ENCODE data around the gene MIXL1.
"Not testable (repeated sequence)": the region's sequence is repeated elsewhere in the genome, so short reads cannot be mapped to it uniquely, and the experiment has no call there.

The MIXL1 gene

GRCh38 chr1:226223157-226223785 is at the start of gene MIXL1:
Gene MIXL1 (plus strand): TSS chr1:226223664. CDS start chr1:226223682, 18 bp downstream.
- no peak for DNase-seq

DNA sequence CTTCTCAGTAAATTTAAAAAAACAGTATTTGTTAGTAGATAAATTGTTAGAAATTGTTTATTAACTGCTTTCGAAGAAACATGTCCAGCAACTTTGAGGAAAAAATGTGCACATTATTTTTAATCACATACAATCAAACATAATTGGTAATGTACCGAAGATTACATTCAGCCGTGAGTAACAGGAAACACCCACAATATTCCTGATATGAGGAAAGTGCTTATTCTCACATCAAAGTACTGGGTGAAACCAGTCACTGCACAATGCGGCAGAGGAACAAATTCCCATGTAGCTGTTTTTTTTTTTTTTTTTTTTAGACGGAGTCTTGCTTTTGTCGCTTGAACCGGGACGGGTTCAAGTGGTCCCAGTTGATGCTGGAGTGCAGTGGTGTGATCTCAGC is 46.6 kb upstream of the MIXL1 start:
- DNase-seq: no peak

GRCh38 chr1:226181996-226182714 is 41.3 kb upstream of the MIXL1 start:
- DNase-seq: no peak

DNA sequence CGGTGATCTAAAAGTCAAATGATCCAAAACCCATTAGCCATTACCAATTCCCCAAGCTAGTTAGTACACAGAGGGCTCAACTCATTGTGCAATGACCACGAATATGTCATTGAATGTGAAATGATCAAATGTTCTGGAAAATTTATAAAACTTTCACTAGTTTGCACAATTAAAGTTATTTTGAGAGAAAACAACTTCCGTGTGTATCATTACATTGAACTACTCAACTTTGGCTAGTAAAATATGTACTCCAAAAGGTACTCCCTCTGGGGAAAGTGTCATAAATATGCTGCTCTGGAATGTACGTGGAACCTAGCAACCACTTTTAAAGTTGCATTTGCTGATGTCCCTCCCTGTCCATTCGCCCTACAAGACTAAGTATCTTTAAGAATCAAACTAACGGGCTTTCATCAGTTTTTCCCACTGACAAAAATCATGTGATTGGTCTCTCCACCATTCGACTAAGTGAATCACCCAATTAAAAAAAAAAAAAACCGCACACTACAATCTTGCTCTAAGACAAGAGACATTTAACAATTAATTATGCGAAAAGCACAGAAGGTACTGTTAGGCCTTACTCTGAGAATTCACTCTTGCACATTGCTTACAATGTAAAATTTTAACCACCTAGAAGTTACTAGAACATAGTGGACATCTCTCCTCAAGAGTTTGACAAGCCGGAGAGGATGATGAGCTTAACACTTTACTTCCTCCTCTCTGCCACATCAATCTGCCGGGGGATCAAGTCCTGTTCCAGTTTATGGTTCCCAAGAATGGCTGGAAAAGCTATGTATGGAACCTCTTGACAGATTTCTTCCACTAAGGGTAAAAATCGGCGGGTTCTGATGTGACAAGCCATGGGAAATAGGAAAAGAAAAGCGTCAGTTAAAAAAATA is 38.1 kb upstream of the MIXL1 start:
- no peak for DNase-seq

- DNase-seq: peak; percentile 92
Measured at GRCh38 chr1:226186124-226187018, 37.1 kb upstream of the MIXL1 start, which contains the start of gene ACBD3. Gene ACBD3 (minus strand): TSS chr1:226186741. CDS start chr1:226186675, 66 bp downstream.

- no peak for DNase-seq
Measured at GRCh38 chr1:226187019-226187322, 36.5 kb upstream of the MIXL1 start.

GRCh38 chr1:226187380-226187779 is 36.1 kb upstream of the MIXL1 start:
- DNase-seq: no peak

DNA sequence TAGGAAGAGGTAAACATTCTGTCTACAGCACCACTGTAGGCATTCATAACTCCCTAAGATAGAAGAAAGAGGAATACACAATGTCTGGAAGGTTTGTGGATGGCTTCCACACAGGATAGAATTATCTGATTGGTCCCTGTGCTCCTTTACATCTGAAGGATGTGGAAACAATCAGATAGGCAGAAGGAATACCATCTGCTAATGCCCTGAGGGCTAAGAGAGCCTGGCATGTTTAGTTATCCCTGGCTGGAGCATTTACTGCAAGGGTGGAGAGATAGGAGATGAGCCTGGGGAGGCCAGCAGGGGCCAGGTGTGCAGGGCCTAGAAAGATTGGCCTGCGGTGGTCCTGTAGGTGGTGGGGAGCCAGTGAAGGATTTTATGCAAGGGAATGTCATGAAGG is 28.3 kb upstream of the MIXL1 start:
- no peak for DNase-seq

DNA sequence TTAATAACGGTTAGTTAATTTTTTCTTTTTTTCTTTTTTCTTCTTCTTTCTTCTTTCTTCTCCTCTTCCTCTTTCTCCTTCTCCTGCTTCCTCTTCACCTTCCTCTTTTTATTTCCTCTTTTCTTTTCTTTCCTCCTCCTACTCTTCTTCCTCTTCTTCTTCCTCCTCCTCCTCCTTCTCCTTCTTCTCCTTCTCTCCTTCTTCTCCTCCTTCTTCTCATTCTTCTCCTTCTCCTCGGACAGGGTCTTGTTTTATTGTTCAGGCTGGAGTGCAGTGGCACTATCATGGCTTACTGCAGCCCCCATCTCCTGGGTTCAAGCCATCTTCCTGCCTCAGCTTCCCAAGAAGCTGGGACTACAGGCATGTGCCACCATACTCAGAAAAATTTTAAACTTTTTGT is 23.5 kb upstream of the MIXL1 start:
- no peak for DNase-seq

DNA sequence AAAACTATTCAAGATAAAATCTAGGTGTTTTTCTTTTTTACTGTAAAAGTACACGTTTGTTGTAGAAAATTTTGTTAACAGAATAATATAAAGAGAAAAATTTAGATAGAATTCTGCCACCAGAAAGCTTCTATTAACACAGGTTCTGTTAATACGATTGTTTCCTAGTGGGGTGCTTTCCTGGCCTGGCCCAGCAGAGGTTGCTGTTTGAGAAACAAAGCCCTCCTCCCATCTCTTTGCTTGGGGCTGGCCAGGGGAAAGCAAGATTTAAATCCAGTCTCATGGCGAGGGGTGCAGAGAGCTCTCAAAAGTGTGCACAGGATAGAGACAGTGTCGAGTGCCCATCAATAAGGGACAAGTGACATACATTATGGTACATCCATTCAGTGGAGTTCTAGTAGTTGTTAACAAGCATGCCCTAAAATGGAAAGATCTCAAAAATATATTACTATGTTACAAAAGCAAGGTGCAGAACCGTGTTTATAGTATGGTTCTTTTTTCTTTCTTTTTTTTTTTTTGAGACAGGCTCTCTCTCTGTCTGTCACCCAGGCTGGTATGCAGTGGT is 22.4 kb upstream of the MIXL1 start:
- no peak for DNase-seq

DNA sequence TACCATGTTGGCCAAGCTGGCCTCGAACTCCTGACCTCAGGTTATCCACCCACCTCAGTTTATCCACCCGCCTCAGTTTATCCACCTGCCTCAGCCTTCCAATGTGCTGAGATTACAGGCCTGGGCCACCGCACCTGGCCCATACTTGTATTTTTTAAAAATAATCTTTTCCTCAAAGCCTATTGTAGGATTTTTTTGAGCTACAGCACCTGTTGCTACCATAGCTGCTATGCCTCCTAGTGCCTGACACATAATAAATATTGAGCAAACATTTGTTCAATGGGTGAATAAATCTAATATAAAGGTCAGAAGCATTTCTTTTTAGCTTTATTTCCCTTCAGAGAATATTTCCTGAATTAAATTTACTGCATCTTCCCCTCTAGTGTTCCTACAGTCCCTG is 21.2 kb upstream of the MIXL1 start:
- DNase-seq: no peak

- DNase-seq: not testable (repeated sequence)
Measured at GRCh38 chr1:226202666-226203065, 20.8 kb upstream of the MIXL1 start.

GRCh38 chr1:226203240-226203639 is 20.2 kb upstream of the MIXL1 start:
- no peak for DNase-seq

- no peak for DNase-seq
Measured at GRCh38 chr1:226203655-226204054, 19.8 kb upstream of the MIXL1 start.

GRCh38 chr1:226204198-226204597 is 19.3 kb upstream of the MIXL1 start:
- no peak for DNase-seq

- DNase-seq: no peak
Measured at GRCh38 chr1:226207048-226207447, 16.4 kb upstream of the MIXL1 start.

DNA sequence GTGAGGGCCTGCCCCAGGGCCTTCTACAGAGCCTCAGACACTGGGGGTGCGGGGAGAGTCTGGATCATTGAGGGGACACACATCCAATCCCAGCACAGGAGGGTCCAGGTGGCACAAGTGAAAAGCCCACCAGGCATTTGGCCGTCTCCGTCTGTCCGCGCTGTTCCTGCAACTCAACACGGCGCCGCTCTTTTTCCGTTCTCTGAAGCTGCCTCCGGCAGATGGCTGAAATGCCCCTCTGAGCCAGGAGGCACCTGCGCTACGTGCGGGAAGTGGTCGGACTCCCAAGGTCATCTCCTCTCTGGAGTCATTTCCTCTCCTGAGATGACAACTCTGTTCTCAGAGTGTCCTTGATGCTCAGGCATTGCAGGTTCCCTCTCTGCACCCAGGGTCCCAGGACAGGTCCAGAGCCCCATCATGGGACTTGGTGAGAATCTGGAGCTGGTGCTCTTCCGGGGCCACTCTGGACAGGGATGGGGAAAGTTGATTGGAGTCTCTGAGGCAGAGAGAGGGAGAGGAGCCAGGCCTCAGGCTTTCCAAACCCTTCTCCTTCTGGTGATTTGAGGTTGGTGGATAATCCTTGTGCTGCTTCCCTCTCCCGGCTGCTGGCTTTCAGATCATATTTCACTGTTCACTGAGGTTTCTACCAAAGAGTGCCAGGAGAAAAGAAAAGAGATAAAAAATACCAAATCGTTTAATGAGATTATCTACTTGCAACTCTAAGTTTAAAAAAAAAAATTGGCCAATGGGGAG is 14.0 kb upstream of the MIXL1 start:
- DNase-seq: no peak

DNA sequence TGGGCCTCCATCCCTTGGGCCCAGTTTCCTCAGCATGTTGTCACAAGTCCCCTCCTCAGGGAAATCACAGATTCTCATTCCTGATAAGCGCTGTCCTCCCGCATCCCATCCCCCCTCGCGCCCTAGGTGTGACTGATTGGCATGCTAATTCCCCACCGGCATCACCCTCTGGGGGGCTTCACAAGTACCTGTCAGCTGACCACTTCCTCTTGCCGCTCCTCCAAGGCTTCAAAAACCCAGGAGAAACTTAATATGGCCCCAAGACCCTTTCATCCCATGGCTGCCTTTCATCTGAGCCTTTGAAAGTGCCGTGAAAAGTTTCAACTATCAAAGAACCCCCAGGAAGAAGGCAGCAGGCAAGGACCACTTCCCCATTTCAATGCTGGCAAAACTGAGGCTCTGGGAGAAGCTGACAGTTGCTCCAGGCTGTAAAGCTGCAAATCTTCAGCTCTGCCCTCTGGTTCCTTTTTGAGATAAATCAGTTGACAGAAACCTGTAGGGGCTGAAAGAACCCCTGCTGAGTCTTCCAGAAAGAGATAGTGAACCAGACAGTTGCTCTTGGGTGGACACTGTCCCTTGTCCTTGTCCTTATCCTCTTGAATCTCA is 12.8 kb upstream of the MIXL1 start:
- DNase-seq: no peak

GRCh38 chr1:226211181-226211821 is 12.2 kb upstream of the MIXL1 start:
- no peak for DNase-seq

- no peak for DNase-seq
Measured at GRCh38 chr1:226212545-226212944, 10.9 kb upstream of the MIXL1 start.

- no peak for DNase-seq
Measured at GRCh38 chr1:226215239-226215638, 8.2 kb upstream of the MIXL1 start.
